ENCODE data around the gene SLC39A5. TPM values are rescaled to one million over a fixed set of nuclear protein-coding genes. Genes with fewer than 3 reads are reported as not detected.
A peak's percentile ranks its signal among the peaks of the same experiment; 100 is the strongest.

SLC39A5 gene
- total and polyA plus RNA-seq, 2 donors (not counting 1 experiment from before 2014, with no cell fraction given) = 0.69 to 0.97 TPM

- peaks cover 21% of the 10 kb centered on the region for H4K20me1 ChIP-seq (ENCODE audit: control insufficient read depth, insufficient read depth, low read length, poor library complexity, severe bottlenecking)
- H3K9me3 ChIP-seq (ENCODE audit: control extremely low read depth in 1 of 3, control insufficient read depth in 2 of 3, insufficient read depth in 1 of 3, low read length in 2 of 3) = no peaks in the 10 kb centered on the region
- TF ChIP-seq EZH2 (IDR thresholded peaks at IDR 0.05; ENCODE audit: borderline replicate concordance, insufficient read depth, low read depth, low read length, poor library complexity, severe bottlenecking) = no peak
- TF ChIP-seq, protein P1, sequence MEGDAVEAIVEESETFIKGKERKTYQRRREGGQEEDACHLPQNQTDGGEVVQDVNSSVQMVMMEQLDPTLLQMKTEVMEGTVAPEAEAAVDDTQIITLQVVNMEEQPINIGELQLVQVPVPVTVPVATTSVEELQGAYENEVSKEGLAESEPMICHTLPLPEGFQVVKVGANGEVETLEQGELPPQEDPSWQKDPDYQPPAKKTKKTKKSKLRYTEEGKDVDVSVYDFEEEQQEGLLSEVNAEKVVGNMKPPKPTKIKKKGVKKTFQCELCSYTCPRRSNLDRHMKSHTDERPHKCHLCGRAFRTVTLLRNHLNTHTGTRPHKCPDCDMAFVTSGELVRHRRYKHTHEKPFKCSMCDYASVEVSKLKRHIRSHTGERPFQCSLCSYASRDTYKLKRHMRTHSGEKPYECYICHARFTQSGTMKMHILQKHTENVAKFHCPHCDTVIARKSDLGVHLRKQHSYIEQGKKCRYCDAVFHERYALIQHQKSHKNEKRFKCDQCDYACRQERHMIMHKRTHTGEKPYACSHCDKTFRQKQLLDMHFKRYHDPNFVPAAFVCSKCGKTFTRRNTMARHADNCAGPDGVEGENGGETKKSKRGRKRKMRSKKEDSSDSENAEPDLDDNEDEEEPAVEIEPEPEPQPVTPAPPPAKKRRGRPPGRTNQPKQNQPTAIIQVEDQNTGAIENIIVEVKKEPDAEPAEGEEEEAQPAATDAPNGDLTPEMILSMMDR (IDR thresholded peaks at IDR 0.05) = no peak
These were observed 29.0 kb downstream of the SLC39A5 start for GRCh38 chr12:56258820-56259183.

DNA sequence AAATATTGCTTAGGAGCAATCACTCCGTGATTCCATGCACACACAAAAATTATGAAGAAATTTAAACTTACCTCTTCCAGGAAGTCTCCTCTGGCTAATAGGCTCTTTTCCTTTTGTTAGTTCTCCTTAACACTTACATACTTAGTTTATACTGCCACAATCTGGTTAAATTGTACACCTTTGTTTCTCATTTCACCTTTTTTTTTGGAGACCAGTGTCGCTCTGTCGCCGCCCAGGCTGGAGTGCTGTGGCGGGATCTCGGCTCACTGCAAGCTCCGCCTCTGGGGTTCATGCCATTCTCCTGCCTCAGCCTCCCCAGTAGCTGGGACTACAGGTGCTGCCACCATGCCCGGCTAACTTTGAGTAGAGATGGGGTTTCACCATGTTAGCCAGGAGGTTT is 30.5 kb downstream of the SLC39A5 start:
- Histone ChIP-seq H3K27me3 (replicated peaks in 1 of 4; ENCODE audit: control extremely low read depth in 1 of 4, control insufficient read depth in 3 of 4, insufficient read depth in 4 of 4, low read length in 3 of 4) (no peaks in the 10 kb centered on the region), H3K9ac (ENCODE audit: low read length) (no peak overlapping the region), H3K4me3 (ENCODE audit: control extremely low read depth in 1 of 5, extremely low read depth in 1 of 5, insufficient read depth in 1 of 5, low read depth in 2 of 5, low read length in 4 of 5) (no peak overlapping the region), H2AFZ (ENCODE audit: insufficient read depth, low read depth, low read length, poor library complexity, severe bottlenecking) (no peak overlapping the region), H3K27ac (ENCODE audit: low read length in 2 of 2) (no peak overlapping the region), H3K36me3 (replicated peaks in 1 of 2; ENCODE audit: control extremely low read depth in 1 of 2, control insufficient read depth in 1 of 2, extremely low read depth in 1 of 2, insufficient read depth in 2 of 2, low read length in 1 of 2) (peaks cover 0 to 16% of the 10 kb centered on the region in 2 experiments), H3K4me1 (ENCODE audit: control insufficient read depth in 2 of 2, insufficient read depth in 2 of 2, low read length in 2 of 2) (peaks cover 16 to 21% of the 10 kb centered on the region in 2 donors), H4K20me1 (ENCODE audit: control insufficient read depth, insufficient read depth, low read length, poor library complexity, severe bottlenecking) (peaks cover 21% of the 10 kb centered on the region), H3K9me3 (ENCODE audit: control extremely low read depth in 1 of 3, control insufficient read depth in 2 of 3, insufficient read depth in 1 of 3, low read length in 2 of 3) (no peaks in the 10 kb centered on the region), H3K79me2 (ENCODE audit: control insufficient read depth, insufficient read depth, low read length) (peaks cover 32% of the 10 kb centered on the region), H3K4me2 (replicated peaks; ENCODE audit: low read depth, low read length, poor library complexity, severe bottlenecking) (no peak overlapping the region)
- intact Hi-C loops (cut with micrococcal nuclease) = no loop called here
- H3K27ac Mint-ChIP-seq = no peak overlapping the region
- H3K9me3 Mint-ChIP-seq (ENCODE audit: insufficient read depth) = no peaks in the 10 kb centered on the region
- H3K27me3 Mint-ChIP-seq = no peaks in the 10 kb centered on the region
- peaks cover 18% of the 10 kb centered on the region for H3K4me1 Mint-ChIP-seq
- ChIA-PET POLR2A (no interaction called here), CTCF (interaction anchor here (0.8 to 5.8 kb wide), 5 partner anchors 23 to 142 kb away, joined by 3 to 40 read pairs (median 3); partner anchors contain the start of gene ZC3H10)
- ATAC-seq (ENCODE audit: low read depth) (no peak), DNase-seq (no peak)
- TF ChIP-seq EZH2 (IDR thresholded peaks at IDR 0.05; ENCODE audit: borderline replicate concordance, insufficient read depth, low read depth, low read length, poor library complexity, severe bottlenecking) = no peak
- WGBS (ENCODE audit: insufficient coverage) = 100% methylated on average over 4 of the region's 8 CpGs
- no peak overlapping the region for H3K4me3 Mint-ChIP-seq

More at GRCh38 chr12:56258820-56259183, 29.0 kb downstream of the SLC39A5 start:
- Mint-ChIP-seq H3K27ac (peak overlapping the region; percentile 92), H3K4me3 (peak overlapping the region; percentile 90), H3K27me3 (no peaks in the 10 kb centered on the region), H3K4me1 (peaks cover 18% of the 10 kb centered on the region), H3K9me3 (ENCODE audit: insufficient read depth) (no peaks in the 10 kb centered on the region)
- ChIA-PET CTCF (interaction anchor here (0.6 to 5.8 kb wide), 28 partner anchors 9 to 520 kb away, joined by 3 to 40 read pairs (median 4); partner anchors contain the start of genes RNF41, RPL41, SMARCC2 and SPRYD4), POLR2A (interaction anchor here (1.6 to 2.3 kb wide), 3 partner anchors 8 to 141 kb away, joined by 3 to 12 read pairs (median 6); partner anchors contain the start of genes COQ10A, CS and ZC3H10)
- Histone ChIP-seq H3K4me2 (replicated peaks; ENCODE audit: low read depth, low read length, poor library complexity, severe bottlenecking) (peak overlapping the region; percentile 98), H3K9ac (ENCODE audit: low read length) (peak overlapping the region; percentile 97), H2AFZ (ENCODE audit: insufficient read depth, low read depth, low read length, poor library complexity, severe bottlenecking) (peak overlapping the region; percentile 100), H3K4me1 (ENCODE audit: control insufficient read depth in 2 of 2, insufficient read depth in 2 of 2, low read length in 2 of 2) (peaks cover 16 to 21% of the 10 kb centered on the region in 2 donors), H3K36me3 (replicated peaks in 1 of 2; ENCODE audit: control extremely low read depth in 1 of 2, control insufficient read depth in 1 of 2, extremely low read depth in 1 of 2, insufficient read depth in 2 of 2, low read length in 1 of 2) (peaks cover 0 to 24% of the 10 kb centered on the region in 2 experiments), H3K27me3 (replicated peaks in 1 of 4; ENCODE audit: control extremely low read depth in 1 of 4, control insufficient read depth in 3 of 4, insufficient read depth in 4 of 4, low read length in 3 of 4) (no peaks in the 10 kb centered on the region), H3K27ac (ENCODE audit: low read length in 2 of 2) (peak overlapping the region; percentile 60 to 81), H3K79me2 (ENCODE audit: control insufficient read depth, insufficient read depth, low read length) (peaks cover 35% of the 10 kb centered on the region), H3K4me3 (ENCODE audit: control extremely low read depth in 1 of 5, extremely low read depth in 1 of 5, insufficient read depth in 1 of 5, low read depth in 2 of 5, low read length in 4 of 5) (peak overlapping the region; percentile 32 to 99 (median 77))
- intact Hi-C loops (cut with micrococcal nuclease) = loop anchor here (1.0 to 5.0 kb wide), 8 partner anchors 8 to 205 kb away; partner anchors contain the start of genes CS, NABP2 and ZC3H10
- DNase-seq (no peak), ATAC-seq (ENCODE audit: low read depth) (no peak)
- WGBS (ENCODE audit: insufficient coverage) = 7% methylated on average over 3 of the region's 9 CpGs
